ENCODE data around the gene TTC7B.

TTC7B gene

GRCh38 chr14:90583427-90583826 lies 232.8 kb downstream of the TTC7B start:
- no peak for FAIRE-seq
- no peak for DNase-seq (ENCODE audit: insufficient read length, low spot score)

GRCh38 chr14:90582166-90582565 lies 234.1 kb downstream of the TTC7B start:
- FAIRE-seq (no peak), DNase-seq (ENCODE audit: insufficient read length, low spot score) (no peak)

- FAIRE-seq (no peak), DNase-seq (ENCODE audit: insufficient read length, low spot score) (no peak)
These were observed 234.5 kb downstream of the TTC7B start for GRCh38 chr14:90581745-90582144.

- peak; percentile 34 for DNase-seq (ENCODE audit: insufficient read length, low spot score)
- FAIRE-seq: no peak
These were observed 235.6 kb downstream of the TTC7B start for GRCh38 chr14:90580377-90581335.

GRCh38 chr14:90579816-90580215 lies 236.4 kb downstream of the TTC7B start:
- DNase-seq (ENCODE audit: insufficient read length, low spot score) (no peak), FAIRE-seq (no peak)

- no peak for FAIRE-seq
- DNase-seq (ENCODE audit: insufficient read length, low spot score): no peak
These were observed 237.1 kb downstream of the TTC7B start for GRCh38 chr14:90579088-90579487.

- no peak for FAIRE-seq
- no peak for DNase-seq (ENCODE audit: insufficient read length, low spot score)
These were observed 237.8 kb downstream of the TTC7B start for GRCh38 chr14:90578283-90578985.

- no peak for DNase-seq (ENCODE audit: insufficient read length, low spot score)
- FAIRE-seq: no peak
These were observed 238.5 kb downstream of the TTC7B start for GRCh38 chr14:90577661-90578282.

GRCh38 chr14:90576981-90577660 lies 239.1 kb downstream of the TTC7B start:
- DNase-seq (ENCODE audit: insufficient read length, low spot score): no peak
- FAIRE-seq: peak; percentile 16

GRCh38 chr14:90576581-90576980 lies 239.6 kb downstream of the TTC7B start:
- no peak for DNase-seq (ENCODE audit: insufficient read length, low spot score)
- no peak for FAIRE-seq

GRCh38 chr14:90575781-90576180 lies 240.4 kb downstream of the TTC7B start:
- no peak for DNase-seq (ENCODE audit: insufficient read length, low spot score)
- no peak for FAIRE-seq

GRCh38 chr14:90575336-90575735 lies 240.9 kb downstream of the TTC7B start:
- no peak for FAIRE-seq

GRCh38 chr14:90574188-90575131 lies 241.8 kb downstream of the TTC7B start:
- no peak for FAIRE-seq

More at GRCh38 chr14:90575336-90575735, 240.9 kb downstream of the TTC7B start:
- DNase-seq (ENCODE audit: insufficient read length, low spot score): no peak

GRCh38 chr14:90573385-90574105 lies 242.7 kb downstream of the TTC7B start:
- FAIRE-seq: no peak
- no peak for DNase-seq (ENCODE audit: insufficient read length, low spot score)

More at GRCh38 chr14:90574188-90575131, 241.8 kb downstream of the TTC7B start:
- no peak for DNase-seq (ENCODE audit: insufficient read length, low spot score)

- DNase-seq (ENCODE audit: insufficient read length, low spot score) (no peak), FAIRE-seq (no peak)
These were observed 243.6 kb downstream of the TTC7B start for GRCh38 chr14:90572441-90573150.

GRCh38 chr14:90571149-90571947 lies 244.9 kb downstream of the TTC7B start:
- FAIRE-seq (no peak), DNase-seq (ENCODE audit: insufficient read length, low spot score) (no peak)

GRCh38 chr14:90570461-90570860 lies 245.8 kb downstream of the TTC7B start:
- DNase-seq (ENCODE audit: insufficient read length, low spot score) (no peak), FAIRE-seq (no peak)
